NOMO-1 (cell line): ENCODE results near the gene MED28.
"Not testable (repeated sequence)": the region's sequence is repeated elsewhere in the genome, so short reads cannot be mapped to it uniquely, and the experiment has no call there.

ENCODE experiments used
- DNase-seq, 2 experiments: peaks; one replicate each; lab custom pipeline; 2025; ENCODE audit not compliant: unreplicated experiment in 2 of 2; lab: John Stamatoyannopoulos, UW

MED28 gene

DNA sequence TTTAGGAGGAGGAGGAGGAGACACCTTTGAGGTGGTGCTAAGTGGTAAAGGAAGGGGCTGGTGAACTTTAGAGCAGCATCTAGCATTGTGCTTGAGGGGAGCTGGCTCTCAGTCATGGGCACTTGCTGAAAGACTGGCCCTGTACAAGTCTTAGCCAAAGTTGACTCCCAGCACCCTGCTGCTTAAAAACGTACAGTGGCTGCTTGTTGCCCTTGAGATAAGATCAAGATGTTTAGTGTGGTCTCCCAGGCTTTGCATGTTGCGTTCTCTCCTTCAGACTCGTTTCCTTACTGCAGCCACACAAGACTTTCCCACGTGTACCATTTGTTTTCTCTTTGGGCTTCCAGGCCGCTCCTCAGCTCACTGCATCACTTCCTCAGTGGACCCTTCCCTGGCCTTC, 1.8 kb downstream of the MED28 start:
- no peak for DNase-seq

GRCh38 chr4:17618926-17619325, 4.5 kb downstream of the MED28 start:
- no peak for DNase-seq

- DNase-seq = no peak
These were observed 5.1 kb downstream of the MED28 start for GRCh38 chr4:17619416-17620105.

DNA sequence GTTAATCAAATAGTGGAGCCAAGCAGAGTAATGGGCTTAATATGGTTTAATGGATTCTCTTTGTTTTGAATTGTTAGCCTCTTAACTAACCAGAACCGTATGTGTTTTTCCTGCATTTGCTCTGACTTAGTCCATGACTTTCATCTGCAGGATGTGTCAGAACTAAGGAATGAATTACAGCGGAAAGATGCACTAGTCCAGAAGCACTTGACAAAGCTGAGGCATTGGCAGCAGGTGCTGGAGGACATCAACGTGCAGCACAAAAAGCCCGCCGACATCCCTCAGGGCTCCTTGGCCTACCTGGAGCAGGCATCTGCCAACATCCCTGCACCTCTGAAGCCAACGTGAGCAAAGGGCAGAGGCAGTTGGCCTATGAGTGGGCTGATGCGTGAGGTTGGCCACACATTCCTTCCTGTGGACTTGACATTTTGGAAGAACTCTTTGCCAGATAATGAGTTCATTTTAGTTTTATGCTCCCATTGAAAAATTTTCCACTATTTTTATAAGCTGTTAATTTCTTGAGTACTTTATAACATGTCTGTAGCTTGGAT, 9.1 kb downstream of the MED28 start:
- DNase-seq = no peak

DNA sequence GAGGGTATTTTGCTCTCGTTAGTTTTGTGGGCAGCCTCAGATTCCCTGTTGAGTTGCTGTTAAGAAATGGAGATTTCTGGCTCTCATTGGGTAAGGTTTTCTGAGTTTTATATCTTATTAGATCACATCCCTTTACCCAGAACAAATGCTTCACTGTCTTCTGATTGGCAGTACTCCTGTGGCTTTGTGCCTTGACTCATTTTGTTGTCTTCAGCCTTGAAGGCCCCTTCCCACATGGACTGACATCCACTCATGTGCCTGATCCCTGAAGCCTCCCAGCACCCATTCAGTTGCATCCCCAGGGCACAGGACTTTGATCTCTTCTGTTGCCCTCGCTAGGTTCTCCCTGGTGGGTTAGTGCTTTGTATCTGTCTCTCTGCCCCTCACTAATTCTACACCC, 10.4 kb downstream of the MED28 start:
- no peak for DNase-seq

- no peak for DNase-seq
These were observed 15.8 kb downstream of the MED28 start for GRCh38 chr4:17630228-17630627.

DNA sequence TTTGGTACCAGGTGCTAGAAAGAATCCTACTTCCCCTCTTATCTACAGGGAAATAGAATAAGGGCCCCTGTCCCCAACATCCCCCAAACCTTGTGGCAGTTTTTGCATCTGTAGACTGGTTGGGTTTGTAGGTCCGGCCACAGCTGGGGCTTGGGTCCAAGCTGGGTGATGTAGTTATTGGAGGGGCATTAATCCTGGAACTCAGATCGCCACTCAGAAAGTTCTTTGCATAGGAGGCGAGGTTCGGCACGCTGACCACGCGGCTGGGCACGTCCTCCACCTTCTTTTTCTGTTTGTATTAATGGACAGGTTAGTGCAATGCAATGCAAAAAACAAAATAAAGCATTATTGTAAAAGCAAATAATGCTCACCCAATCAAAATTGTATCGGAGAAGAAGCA, 19.2 kb downstream of the MED28 start:
- no peak for DNase-seq

DNA sequence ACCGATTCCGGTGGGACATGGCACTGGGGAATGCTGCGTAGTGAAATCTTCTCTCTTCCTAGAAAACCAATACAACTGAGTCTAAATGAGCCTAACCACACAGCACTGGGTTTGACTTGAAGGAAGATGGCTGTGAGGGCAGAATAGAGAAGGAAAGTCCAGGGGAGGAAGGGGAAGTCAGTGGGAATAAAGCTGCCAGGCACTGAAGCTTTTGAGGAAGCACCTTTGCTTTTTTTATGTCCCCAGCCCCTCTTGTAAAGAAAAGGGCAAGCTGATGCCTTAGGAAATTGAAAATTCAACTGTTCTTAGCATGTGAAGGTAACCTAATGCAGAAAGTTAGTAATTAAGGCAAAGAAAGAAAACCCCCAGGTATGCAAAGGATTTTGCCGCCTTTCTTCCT, 20.6 kb downstream of the MED28 start:
- no peak for DNase-seq

DNA sequence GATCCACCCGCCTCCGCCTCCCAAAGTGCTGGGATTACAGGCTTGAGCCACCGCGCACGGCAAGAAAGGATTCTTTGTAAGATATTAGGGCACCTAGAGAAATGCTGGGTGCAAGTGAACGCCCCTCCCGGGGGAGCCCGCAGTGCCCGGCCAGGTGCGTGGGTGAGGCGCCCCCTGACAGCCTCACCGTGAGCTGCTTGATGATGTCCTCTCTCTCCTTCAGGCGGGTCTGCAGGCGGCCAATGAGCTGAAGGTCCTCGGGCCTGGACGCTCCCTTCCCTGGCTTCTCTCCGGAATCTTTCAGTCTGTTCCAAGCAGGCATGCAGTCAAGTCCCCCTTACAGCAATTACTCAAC, 21.9 kb downstream of the MED28 start:
- no peak for DNase-seq

GRCh38 chr4:17636696-17637622, 22.5 kb downstream of the MED28 start:
- DNase-seq = peak; percentile 27 to 59

DNA sequence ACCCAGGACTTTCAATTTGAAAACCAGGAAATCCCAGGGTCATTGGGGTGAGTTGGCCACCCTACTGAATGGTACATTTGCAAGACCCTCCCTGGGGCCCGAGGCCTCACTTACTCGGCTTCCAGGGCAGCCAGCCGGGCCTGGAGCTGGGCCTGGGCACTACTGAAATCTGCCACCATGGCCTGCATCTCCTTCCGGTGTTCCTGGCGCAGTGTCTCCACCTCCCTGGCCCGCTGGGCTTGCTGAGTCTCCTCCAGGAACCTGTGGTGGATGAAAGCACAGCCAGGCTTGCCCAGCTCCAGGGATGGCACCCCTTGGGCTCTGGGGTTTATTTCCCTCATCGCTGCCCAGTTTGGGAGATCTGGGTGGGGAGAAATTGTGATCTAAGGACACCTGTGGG, 24.7 kb downstream of the MED28 start:
- DNase-seq = no peak

GRCh38 chr4:17642398-17642783, 27.9 kb downstream of the MED28 start:
- DNase-seq = no peak

GRCh38 chr4:17646693-17647092, 32.3 kb downstream of the MED28 start:
- no peak for DNase-seq

GRCh38 chr4:17647176-17647806, 32.9 kb downstream of the MED28 start:
- no peak for DNase-seq

- DNase-seq = no peak
These were observed 33.5 kb downstream of the MED28 start for GRCh38 chr4:17647927-17648326.

- DNase-seq = no peak
These were observed 36.0 kb downstream of the MED28 start for GRCh38 chr4:17650406-17650805.

DNA sequence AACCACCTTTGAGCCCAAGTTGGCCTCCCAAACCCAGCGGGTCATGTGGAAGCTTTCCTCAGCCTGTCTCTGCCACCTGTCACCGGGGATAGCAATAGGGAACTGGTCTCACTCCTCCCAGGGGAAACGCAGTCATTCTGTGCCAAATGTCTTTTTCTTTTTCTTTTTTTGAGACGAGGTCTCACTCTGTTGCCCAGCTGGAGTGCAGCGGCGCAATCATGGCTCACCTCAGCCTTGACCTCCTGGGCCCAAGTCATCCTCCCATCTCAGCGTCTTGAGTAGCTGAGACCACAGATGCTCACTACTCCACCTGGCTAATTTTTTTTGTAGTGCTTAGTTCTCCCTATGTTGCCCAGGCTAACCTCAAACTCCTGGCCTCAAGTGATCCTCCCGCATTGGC, 40.3 kb downstream of the MED28 start:
- DNase-seq = no peak

- no peak for DNase-seq
These were observed 42.6 kb downstream of the MED28 start for GRCh38 chr4:17657090-17657489.

DNA sequence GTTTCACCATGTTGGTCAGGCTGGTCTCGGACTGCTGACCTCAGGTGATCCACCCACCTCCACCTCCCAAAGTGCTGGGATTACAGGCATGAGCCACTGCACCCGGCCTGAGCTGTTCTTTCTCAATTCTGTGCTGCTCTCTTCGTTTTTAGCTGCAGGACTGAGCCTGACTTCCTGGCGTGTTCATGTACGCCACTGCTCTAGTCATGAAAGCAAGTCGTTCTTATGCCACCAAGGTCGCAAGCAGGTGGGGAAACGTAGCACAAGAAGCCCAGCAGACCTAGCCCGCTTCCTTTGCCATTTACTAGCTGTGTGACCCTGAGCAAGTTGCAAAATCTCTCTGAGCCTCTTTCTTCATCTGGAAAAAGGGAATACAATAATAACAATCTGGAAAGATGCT, 43.4 kb downstream of the MED28 start:
- DNase-seq = no peak

GRCh38 chr4:17659196-17659595, 44.8 kb downstream of the MED28 start:
- DNase-seq = not testable (repeated sequence)

GRCh38 chr4:17662694-17663093, 48.3 kb downstream of the MED28 start:
- no peak for DNase-seq
